ENCODE data around the gene YOD1.

YOD1 gene

DNA sequence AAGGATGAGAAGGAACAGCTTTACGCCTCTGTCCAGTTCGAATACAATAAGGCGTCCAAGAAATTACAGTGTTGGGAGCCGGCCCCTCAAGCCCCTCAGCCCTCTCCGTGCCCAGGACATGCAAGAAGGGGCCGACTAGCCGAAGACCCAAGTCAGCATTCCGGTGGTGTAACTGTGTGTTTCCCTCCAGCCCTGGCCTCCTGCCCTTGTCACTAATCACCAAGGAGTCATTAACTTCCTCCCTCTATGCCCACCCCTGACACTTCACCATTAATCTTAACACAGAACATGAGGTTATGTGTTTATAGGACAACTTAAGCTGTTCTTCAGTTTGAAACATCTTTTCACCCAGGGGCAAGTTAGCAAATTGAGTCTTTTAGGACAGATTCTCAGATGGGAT is 21.2 kb upstream of the YOD1 start:
- DNase-seq (ENCODE audit: low read depth in 2 of 2) = no peak

DNA sequence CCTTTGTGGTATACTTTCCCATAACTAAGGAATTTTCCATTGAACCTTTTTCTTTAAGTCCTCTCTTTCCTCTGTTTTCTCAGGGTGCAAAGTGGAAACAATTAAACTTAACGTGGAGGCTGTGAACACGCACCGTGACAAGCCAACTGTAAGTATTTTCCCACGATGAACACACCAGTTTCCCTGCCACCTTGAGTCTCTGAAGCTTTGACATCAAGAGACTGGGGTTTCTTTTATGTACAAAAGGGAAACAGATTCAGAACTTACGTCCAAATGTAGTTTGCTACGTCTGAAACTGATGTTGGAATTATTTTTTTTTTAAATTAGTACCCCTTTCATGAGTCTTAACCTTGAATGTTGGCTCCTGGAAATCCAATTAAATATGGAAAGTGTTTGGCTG is 20.4 kb upstream of the YOD1 start:
- DNase-seq (ENCODE audit: low read depth in 2 of 2) = no peak

DNA sequence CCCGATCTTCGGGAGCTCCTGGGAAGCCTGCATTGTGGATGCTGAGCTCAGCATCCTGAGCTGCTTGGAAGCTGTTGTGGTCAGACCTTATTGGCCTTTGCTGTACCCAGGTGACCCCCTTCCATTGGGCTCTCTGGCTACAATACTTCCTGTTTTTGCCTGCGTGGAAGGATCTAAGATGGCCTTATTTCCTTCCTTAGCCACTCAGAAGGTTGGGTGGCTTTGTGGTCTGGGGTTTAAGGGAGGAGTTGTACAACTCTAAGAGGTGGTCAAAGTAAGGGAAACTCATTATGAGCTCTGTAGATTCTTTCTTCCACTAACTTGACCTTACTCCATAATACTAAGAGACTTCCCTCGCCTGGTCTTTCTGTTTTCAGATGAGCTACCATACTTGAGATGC is 19.8 kb upstream of the YOD1 start:
- DNase-seq (ENCODE audit: low read depth in 2 of 2) = no peak

DNA sequence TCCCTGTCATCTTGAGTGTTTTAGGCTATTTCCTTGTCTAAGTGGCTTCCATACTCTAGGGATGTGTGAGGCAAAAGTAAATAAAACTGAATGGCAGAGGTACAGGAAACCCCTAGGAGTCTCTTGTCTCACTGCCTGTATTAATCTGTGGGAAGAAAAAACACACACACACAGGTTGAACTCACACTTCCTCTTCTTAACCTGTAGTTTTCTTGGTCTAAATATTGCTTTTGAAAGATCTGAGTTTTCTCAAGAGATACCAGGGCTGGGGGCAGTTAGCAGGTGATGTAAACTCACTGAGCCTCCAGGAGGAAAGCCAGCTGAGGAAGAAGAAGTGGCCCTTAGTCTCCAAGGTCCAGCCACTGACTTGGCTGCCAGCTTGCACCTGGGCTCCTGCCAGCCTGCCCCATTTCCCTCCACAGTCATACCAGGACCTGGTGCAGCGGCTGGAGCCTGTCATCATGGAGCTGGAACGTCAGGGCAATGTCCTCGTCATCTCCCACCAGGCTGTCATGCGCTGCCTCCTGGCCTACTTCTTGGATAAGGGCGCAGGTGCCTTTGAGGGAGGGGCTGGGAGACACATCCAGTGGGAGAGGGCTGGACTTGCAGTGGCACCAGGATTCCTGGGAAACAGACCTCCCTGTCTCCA is 19.0 kb upstream of the YOD1 start:
- no peak for DNase-seq (ENCODE audit: low read depth in 2 of 2)

DNA sequence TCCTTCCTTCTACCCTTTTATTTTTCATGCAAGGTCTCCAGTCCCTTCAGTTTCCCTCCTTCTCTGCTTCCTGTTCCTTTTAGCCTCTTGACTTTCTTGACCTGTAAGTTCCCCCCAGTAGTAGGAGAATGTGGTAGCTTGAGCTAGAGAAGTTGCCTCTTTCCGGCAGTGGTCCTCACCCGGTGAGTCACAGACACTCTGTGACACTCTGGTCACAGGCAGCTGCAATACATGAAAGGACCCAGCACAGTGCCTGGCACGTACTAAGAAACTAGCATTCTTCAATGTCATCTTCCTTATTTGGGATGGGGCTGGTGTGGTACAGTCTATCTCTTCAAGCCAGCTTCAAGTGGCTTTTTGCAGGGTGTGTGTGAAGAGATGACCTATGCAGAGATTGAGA is 18.1 kb upstream of the YOD1 start:
- no peak for DNase-seq (ENCODE audit: low read depth in 2 of 2)

DNA sequence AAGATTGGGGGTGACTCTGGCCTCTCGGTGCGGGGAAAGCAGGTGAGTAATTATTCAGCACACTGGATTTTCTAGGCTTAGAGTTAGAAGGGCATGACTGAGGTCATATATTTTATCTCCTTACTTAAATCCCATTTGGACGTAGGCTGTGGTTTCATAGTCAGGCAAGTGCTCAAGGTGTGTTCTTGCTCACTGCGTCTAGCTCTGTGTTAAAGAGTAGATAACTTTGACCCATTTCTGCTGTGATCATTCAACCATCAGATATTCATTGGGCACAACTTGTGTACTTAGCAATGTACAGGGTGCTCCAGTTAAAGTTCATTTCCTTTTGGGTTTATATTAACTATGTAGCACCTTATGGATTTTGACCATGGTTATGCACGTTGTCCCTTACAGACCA is 16.7 kb upstream of the YOD1 start:
- DNase-seq (ENCODE audit: low read depth in 2 of 2) = no peak

DNA sequence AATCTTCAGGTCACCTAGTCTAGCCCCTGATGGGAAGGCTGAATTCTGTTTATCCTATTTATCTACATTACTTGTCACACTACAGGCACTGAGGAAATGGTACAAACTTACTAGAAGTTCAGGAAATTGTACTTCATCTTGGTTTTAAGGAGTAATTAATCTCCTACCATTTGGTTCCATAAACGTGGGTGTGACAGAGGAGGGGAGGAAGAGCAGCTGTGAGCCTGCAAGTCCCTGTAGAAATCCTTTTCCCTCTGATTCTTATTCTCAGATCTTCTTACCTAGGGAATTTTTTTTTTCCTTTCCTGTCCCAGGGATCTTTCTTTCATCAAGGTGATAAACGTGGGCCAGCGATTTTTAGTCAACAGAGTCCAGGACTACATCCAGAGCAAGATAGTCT is 16.2 kb upstream of the YOD1 start:
- DNase-seq (ENCODE audit: low read depth in 2 of 2) = no peak

DNA sequence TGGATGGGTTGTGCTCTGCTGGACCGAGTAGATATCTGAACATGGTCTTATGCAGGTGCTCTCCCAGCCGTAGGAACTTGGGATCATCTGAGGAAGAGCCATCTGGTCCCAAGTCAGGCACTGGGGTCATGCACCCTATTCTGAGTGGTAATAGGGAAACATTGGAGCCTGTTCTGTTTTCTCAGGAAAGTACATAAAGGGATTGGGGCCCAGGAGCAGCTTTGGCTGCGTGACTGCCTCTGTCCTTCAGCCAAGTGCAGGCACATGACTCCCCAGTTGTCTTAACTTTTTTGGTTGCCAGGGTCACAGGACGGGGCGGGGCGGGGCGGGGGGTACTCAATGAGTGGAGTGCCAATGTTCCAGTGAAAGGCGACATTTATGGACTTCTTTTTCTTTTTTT is 13.6 kb upstream of the YOD1 start:
- no peak for DNase-seq (ENCODE audit: low read depth in 2 of 2)

DNA sequence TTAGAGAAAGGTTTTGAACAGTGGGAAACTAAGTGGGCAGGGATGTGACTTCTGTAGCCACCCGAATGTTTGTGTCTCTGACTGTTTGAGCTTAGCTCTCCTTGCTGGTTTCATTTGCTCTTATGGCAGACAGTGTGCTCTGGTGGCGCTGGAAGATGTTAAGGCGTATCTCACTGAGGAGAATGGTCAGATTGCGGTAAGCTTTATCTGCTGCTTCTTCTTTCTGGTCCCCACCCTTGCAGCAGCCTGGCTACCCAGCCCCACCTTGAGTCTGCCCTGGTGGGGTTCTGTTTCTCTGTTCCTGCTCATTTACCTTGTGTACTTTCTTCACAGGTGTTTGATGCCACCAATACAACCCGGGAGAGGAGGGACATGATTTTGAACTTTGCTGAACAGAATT is 12.0 kb upstream of the YOD1 start:
- DNase-seq (ENCODE audit: low read depth in 2 of 2) = no peak

DNA sequence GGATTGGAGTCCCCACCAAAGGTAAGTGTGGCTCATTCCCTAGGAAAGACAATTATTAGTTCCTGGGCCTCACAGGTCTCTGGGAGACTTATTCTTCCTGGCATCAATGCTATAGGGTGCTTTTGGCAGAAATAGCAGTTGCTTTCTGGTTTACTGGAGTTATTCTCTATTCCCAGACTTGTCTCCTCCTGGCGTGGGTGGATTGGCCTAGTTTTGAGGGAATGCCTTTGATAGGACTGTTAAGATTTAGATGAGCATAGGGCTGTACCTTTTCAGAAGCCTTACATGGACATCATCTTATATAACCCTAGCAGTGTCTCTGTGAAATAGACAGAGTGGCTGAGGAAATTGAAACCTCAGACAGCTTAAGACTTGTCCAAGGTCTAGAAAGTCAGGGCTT is 11.1 kb upstream of the YOD1 start:
- DNase-seq (ENCODE audit: low read depth in 2 of 2) = no peak

DNA sequence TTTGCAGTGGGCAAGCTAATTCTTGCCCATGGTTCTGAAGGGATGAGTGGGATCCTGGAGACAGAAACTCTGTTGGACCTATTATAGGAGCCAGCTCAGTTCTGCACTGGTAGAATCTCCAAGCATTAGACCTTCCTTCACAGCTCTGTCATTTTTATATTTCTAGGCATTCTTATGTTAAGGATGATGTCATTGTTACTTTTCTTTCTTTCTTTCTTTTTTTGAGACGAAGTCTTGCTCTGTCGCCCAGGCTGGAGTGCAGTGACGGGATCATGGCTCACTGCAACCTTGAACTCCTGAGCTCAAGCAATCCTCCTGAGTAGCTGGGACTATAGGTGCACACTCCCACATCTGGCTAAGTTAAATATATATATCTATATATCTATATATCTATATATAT is 9.6 kb upstream of the YOD1 start:
- DNase-seq (ENCODE audit: low read depth in 2 of 2) = no peak

DNA sequence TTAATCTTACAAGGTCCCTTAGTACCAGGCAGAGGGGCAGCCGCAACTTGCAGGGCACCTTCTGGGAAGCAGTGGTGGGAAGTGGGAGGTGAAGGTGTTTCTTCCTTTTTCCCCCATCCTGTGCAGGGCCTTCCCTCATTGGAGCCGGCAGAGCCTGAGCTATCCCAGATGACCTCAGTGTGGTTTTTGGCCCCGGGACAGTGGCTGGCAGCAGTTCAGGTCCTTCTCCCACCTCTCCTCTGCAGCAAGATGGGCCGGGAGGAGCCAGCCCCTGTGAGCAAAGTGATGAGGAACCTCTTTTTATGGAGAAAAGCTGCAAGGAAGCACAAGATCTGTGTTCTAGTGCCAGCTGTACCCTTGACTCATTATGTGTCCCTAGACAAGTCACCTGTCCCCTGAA is 8.9 kb upstream of the YOD1 start:
- DNase-seq (ENCODE audit: low read depth in 2 of 2) = no peak

DNA sequence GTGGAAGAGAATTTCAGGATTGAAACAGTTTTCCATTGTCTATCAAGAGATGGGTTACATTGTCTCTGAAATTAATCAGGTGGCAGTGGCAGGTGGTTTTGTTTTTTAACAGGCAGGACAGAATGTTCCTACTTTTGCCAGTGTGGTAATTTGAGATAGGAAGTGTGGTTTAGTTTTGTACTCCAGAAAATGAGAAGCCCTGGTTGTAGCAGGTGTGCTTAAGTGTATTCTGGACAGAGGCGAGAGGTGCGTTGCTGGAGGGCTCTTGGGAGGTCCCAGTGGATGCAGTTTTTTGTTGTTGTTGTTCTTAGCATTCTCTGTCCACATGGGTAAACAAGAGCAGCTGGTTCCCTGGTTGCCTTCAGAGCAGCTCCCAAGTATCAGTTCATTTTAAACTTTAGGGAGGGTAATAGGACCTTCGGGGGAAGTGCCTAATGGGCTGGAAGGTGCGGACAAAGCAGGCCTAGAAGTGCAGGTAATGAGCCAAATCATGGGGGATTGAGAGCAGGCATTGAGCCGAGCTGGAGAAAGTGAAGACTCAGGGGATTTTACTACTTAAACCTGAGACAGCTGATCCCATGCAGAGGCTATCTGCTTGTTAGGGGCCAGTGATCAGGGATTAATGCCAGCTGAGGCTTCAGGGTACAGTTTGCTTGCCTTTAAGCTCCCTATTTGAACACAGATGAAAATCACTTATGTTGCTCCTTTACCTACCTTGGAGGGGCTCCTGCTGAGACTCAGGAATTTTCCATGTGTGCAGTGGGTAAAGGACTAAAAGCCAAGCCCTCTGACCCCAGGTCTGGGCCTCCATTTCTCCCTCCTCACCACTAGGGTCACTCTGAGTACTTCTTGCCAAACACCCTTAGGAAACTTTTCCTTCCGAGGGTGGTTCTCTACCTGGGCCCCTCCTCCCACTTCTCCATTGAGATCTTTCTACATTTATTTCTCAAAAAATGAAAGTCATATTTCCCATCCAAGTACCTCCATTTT is 8.2 kb upstream of the YOD1 start:
- no peak for DNase-seq (ENCODE audit: low read depth in 2 of 2)

DNA sequence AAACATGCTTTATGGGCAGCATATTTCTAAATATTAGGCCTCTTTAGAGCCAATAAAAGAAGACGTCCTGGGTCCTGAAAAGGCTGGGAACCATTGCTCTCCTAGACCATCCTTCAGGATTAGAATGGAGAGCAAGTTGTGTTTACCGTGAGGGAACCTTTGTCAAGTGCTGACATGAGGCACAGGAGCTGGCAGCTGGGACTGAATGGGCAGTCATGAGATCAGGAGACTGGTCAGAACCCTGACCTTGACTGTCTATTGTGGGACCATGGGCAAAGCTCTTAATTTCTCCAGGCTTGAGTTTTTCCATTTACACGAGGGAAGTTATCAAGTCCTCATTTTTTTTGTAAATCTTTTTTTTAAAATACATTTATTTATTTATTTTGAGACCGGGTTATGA is 7.2 kb upstream of the YOD1 start:
- DNase-seq (ENCODE audit: low read depth in 2 of 2) = no peak

DNA sequence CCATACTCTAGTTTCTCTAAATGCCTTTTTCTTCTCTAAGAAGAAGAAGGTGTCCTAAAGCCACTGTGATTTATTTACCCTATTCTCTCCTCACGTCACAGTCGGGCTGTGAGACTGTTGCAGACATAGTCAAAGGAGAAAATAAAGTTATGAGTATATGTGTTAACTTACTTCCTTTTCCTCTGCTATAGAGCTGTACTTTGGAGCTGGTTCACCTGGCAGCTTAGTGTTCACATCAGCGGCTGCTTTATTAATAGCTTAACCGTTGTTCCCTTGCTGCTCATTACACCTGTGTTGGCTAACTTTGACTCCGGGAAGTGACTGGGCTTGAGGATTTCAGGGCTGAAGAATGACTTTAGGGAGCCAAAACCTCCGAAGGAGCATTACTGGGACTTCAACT is 5.7 kb upstream of the YOD1 start:
- no peak for DNase-seq (ENCODE audit: low read depth in 2 of 2)

DNA sequence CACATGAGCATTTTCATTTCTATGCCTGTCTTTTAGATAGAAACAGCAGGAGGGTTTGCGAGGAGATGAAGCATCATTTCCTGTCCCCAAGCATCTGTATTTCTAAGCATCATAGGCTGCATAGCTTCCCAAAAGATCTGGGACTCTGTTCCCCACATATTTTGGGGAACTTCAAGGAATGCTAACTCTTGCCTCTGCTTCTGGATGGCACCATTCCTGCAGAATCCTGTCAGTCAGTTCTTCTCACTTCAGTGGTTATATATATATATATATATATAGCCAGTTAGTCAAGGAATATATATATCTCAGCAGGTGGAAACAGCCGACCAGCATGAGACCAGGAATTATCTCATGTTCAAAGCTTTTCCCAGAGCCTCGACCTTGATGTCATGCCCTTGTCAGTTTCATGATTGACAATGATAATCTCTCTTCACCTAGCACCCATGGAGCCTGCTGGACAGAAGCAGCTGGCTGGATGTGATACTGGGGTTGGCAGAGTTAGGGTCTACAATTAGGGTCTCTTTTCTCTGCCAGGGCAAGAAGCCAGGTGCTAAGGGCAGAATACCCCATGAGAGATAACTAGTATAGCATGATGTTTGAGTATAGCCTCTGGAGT is 4.5 kb upstream of the YOD1 start:
- no peak for DNase-seq (ENCODE audit: low read depth in 2 of 2)

DNA sequence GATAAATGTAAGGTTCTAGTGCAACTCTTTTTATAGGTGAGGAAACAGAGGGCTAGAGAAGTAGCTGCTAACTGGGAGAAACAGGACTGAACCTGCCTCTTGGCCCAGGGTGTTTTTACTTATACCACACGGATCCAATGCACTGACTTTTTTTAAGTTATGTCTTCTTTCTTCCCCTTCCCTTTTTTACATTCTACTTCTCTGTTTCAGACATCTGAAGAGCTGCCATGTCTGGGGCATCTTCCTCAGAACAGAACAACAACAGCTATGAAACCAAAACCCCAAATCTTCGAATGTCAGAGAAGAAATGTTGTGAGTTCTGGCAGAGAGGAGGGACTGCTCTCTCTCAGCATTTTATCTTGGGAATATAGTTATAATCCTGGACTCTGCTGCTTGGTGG is 3.5 kb upstream of the YOD1 start:
- no peak for DNase-seq (ENCODE audit: low read depth in 2 of 2)

DNA sequence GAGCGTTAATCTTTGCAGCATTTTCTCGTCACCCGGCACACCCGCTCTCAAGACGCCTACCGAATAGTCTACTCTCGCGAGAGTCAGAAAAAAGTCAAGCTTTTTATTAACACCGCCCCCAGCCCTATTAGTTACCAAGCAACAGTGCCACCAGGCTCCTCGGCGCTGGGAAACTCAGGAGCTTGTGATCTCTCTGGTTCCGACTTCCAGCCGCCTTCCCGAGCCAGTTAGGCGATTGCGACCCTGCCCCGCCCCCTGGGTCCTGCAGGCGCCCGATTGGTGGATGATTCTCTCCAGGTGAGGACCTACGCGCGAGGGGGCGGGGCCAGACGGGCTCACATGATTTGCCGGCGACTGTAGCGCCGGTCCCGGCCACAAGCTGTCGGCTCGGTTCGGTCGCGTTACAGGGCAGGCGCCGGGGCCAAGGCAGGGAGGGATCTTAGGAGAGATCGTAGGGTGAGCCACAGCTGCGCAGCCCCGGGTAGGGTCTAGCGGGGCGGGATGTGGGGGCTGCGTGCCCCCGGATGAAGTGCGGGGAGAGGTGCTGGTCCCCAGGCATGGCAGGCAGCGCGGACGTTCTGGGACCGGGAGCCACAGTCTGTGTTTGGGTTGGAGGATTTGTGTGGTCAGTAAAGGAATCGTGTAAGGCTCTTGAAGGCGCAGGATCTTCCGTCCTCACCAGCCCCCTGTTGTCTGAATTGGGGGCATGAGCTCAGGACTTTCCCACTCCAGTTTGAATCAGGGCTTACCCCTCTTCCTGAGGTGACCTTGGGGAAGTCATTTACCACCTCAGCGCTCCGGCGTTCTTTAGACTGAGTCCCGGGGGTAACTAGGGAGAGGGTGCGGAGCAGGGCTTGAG is 2.1 kb upstream of the YOD1 start, which contains the start of gene PFKFB2:
TSS of gene PFKFB2 (plus strand) at position 365 of the 859 bp plus-strand sequence. CDS start 1,443 bp downstream, outside the sequence.
- peak; percentile 86 for DNase-seq (ENCODE audit: low read depth in 2 of 2)

DNA sequence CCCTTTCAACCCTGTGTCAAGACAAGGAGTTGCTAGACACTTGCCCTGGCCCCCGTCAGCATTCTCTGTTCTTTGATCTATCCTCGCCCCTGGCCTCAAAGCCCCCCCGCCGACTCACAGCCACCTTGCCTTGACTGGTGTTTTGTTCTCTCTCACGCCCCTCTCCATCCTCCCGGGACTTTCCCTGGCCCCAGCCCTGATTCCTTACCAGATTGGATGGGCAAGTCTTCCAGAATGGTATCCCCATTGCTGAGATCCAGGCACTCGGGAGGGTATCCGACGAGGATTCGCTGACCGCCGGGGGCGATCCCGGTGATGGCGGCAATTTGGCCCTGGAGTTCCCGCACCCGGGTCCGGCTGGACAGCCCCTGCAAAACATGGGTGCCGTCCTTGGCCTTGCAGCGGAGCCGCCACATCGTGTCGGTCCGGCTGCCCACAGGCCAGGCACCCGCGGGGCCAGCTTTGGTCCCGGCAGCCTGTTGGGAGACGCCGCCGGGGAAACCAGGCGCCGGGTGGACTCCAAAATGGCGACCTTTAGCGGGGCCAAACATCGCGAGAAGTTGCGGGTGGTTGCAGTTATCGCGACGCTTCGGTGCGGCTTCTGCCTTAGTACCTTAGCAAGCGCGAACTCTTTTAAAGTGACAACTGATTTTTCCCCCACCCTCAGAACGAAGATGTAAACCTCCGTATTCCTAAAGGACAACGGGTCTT is 373 bp downstream of the YOD1 start:
- DNase-seq (ENCODE audit: low read depth in 2 of 2) = peak; percentile 81

DNA sequence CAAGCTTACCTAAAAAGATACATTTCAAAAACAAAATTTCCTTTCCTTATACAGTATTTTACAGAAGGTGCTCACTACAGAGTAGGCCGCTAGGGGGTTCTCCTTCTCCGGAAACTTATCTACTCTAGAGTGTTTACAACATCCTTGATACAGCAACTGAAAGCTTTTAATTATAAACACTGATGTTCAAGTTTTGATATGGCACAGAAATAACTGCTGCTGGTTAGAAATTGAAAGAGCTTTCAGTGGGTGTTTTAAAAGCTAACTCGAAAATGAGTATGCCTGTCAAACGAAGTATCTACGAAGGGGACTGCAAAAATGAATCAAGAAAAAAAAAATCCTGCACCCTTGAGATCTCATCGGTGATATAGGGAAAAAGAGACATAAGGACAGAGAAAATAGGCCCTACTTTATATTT is 1.0 kb downstream of the YOD1 start:
- no peak for DNase-seq (ENCODE audit: low read depth in 2 of 2)

DNA sequence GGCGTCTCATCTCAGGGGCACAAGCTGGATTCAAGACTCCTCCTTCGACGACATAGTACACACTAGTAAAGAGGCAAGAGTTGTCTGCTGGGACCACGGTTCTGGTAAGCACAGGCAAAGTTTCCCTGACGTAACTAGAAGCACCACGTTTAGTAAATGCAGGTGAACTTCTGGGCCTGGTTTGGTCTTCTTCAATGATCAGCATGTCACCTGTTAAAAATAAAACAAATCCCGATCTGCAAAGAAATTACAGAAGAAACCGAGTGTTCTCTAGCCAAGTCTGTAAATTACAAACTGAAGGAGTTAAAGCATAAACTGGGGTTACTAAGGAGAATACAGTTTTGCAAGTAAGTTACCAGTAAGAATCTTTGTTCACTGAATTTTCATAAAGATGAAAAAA is 1.5 kb downstream of the YOD1 start:
- no peak for DNase-seq (ENCODE audit: low read depth in 2 of 2)
